Panc1 (cell line): ENCODE data around the gene ACTL9.

Experiments used
- SIN3A ChIP-seq: IDR thresholded peaks from 2 replicates; pipeline ENCODE4 v1.6.1; 2012; ENCODE audit warnings: low read depth, mild to moderate bottlenecking, low read length, moderate library complexity, borderline replicate concordance; ENCODE audit not compliant: insufficient read depth
- TCF7L2 ChIP-seq: IDR thresholded peaks from 2 replicates; pipeline ENCODE4 v1.6.1; 2011; ENCODE audit warnings: mild to moderate bottlenecking, low read depth, low read length, inconsistent platforms
- TF ChIP-seq, protein P1 (sequence below): fragments of 450-650 bp; IDR thresholded peaks from 2 replicates; pipeline ENCODE4 v1.5.1; 2017; ENCODE audit warnings: mild to moderate bottlenecking
- TF ChIP-seq, protein P2 (sequence below), 2 experiments: IDR thresholded peaks; 2 replicates each; pipeline ENCODE4 v1.6.1; 2011 to 2012; ENCODE audit warnings: low read depth in 2 of 2, control low read depth in 1 of 2, low read length in 1 of 2, mild to moderate bottlenecking in 1 of 2, moderate library complexity in 1 of 2; ENCODE audit not compliant: insufficient read depth in 1 of 2

DNA sequence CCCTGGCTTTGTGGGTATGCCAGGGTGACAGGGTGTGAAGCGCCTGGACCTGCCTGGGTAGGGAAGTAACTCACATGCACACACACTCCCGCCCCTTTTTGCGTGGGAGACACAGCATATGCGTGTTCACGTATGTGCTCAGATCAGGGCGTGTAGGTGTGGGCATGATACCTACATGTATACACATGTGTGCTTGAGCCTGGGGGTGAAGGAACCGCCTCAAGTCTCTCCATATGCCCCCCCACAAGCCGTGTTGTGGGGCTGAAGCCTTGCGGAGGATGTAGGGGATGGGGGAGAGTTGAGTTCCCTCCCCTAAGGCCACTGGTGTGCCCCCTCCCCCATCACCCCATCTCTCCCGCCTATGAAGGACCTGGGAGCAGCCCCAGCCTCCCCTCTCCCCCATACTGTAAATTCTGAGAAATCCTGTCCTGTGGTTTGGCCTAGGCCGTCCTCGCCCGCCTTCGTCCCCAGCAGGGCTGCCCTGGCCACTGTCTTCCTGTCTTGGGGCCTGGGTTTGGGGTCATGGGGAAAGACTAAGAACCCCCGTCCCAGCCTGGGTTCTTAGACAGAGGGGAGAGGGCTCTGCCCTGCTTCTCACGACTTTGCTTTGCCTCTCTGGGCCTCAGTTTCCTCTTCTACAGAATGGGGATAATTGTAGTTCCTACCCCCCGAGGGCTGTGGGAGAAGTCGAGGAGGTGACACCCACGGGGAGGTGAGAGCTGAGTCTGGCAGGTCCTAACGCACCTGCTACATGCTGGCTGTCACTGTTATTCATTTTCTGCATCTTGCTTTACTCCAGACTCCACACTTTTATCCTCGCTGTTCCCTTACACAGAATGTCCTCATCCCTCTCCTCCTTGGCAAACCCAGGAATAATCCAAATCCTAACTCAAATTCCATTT is 14.3 kb downstream of the ACTL9 start:
- TF ChIP-seq, protein P1, sequence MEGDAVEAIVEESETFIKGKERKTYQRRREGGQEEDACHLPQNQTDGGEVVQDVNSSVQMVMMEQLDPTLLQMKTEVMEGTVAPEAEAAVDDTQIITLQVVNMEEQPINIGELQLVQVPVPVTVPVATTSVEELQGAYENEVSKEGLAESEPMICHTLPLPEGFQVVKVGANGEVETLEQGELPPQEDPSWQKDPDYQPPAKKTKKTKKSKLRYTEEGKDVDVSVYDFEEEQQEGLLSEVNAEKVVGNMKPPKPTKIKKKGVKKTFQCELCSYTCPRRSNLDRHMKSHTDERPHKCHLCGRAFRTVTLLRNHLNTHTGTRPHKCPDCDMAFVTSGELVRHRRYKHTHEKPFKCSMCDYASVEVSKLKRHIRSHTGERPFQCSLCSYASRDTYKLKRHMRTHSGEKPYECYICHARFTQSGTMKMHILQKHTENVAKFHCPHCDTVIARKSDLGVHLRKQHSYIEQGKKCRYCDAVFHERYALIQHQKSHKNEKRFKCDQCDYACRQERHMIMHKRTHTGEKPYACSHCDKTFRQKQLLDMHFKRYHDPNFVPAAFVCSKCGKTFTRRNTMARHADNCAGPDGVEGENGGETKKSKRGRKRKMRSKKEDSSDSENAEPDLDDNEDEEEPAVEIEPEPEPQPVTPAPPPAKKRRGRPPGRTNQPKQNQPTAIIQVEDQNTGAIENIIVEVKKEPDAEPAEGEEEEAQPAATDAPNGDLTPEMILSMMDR = no peak
- TF ChIP-seq, protein P2, sequence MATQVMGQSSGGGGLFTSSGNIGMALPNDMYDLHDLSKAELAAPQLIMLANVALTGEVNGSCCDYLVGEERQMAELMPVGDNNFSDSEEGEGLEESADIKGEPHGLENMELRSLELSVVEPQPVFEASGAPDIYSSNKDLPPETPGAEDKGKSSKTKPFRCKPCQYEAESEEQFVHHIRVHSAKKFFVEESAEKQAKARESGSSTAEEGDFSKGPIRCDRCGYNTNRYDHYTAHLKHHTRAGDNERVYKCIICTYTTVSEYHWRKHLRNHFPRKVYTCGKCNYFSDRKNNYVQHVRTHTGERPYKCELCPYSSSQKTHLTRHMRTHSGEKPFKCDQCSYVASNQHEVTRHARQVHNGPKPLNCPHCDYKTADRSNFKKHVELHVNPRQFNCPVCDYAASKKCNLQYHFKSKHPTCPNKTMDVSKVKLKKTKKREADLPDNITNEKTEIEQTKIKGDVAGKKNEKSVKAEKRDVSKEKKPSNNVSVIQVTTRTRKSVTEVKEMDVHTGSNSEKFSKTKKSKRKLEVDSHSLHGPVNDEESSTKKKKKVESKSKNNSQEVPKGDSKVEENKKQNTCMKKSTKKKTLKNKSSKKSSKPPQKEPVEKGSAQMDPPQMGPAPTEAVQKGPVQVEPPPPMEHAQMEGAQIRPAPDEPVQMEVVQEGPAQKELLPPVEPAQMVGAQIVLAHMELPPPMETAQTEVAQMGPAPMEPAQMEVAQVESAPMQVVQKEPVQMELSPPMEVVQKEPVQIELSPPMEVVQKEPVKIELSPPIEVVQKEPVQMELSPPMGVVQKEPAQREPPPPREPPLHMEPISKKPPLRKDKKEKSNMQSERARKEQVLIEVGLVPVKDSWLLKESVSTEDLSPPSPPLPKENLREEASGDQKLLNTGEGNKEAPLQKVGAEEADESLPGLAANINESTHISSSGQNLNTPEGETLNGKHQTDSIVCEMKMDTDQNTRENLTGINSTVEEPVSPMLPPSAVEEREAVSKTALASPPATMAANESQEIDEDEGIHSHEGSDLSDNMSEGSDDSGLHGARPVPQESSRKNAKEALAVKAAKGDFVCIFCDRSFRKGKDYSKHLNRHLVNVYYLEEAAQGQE (IDR thresholded peaks at IDR 0.05; ENCODE audit: insufficient read depth in 1 of 2, low read depth in 2 of 2, low read length in 1 of 2) = no peak
- TF ChIP-seq TCF7L2 = no peak
- TF ChIP-seq SIN3A = no peak
